ENCODE data around the gene DPP6.

DNA sequence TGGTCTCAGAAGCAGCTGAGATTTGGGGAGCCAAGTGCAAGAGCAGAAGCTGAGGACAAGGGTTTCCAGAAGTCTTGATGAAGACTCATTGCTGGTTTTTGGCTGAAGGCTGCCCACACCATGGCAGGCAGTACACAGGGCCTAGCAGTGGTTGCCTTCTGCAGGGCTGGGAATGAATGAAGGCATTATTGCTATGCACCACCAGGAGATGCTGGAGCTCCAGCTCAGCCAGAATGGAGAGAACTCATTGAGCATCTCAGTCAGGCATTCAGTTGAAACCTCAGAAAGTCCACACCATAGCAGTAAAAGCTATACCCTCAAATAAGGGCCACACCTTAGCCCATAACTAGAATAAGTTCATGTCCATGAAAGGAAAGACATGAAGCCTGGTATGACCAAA is 190.5 kb downstream of the DPP6 start:
- TF ChIP-seq, protein P1, sequence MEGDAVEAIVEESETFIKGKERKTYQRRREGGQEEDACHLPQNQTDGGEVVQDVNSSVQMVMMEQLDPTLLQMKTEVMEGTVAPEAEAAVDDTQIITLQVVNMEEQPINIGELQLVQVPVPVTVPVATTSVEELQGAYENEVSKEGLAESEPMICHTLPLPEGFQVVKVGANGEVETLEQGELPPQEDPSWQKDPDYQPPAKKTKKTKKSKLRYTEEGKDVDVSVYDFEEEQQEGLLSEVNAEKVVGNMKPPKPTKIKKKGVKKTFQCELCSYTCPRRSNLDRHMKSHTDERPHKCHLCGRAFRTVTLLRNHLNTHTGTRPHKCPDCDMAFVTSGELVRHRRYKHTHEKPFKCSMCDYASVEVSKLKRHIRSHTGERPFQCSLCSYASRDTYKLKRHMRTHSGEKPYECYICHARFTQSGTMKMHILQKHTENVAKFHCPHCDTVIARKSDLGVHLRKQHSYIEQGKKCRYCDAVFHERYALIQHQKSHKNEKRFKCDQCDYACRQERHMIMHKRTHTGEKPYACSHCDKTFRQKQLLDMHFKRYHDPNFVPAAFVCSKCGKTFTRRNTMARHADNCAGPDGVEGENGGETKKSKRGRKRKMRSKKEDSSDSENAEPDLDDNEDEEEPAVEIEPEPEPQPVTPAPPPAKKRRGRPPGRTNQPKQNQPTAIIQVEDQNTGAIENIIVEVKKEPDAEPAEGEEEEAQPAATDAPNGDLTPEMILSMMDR (IDR thresholded peaks at IDR 0.05): no peak
- no peak for TF ChIP-seq EZH2 (IDR thresholded peaks at IDR 0.05; ENCODE audit: borderline replicate concordance, insufficient read depth, low read depth, low read length, poor library complexity, severe bottlenecking)

Data from B cell (primary cell).